GM23248 (cell line): ENCODE results near the gene AKR1C1.
"Not testable (repeated sequence)": the region's sequence is repeated elsewhere in the genome, so short reads cannot be mapped to it uniquely, and the experiment has no call there.

Source experiments
- EZH2 ChIP-seq: fragments of 200-600 bp; sonication (generic); IDR thresholded peaks from 2 replicates; pipeline ENCODE4 v1.6.1; 2018; ENCODE audit warnings: antibody characterized with exemption, mild to moderate bottlenecking; ENCODE audit not compliant: insufficient read depth, poor library complexity, severe bottlenecking
- EZH2phosphoT487 ChIP-seq: fragments of 200-600 bp; sonication (generic); IDR thresholded peaks from 2 replicates; pipeline ENCODE4 v1.6.1; 2018; ENCODE audit warnings: antibody characterized with exemption, moderate library complexity, mild to moderate bottlenecking, low read depth; ENCODE audit not compliant: insufficient read depth

DNA sequence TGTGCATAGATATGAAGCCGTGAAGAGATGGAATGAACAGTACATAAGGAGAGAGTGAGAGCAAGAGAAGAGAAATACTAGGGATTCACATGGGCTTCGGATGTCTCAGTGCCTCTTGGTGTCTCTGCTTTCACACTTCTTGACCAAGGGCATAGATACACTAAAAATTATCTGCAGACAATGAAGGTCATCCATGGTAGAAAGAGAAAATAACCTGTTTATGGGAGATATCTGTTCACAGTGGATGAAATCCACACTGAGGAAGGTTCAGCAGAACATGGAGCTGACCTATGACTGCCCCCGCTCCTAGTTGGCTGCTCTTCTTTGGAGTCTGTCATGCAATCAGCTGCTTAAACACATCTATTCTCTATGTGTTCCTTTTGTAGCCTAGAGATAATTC, 6.1 kb downstream of the AKR1C1 start:
- not testable (repeated sequence) for TF ChIP-seq EZH2, EZH2phosphoT487
